ENCODE measurements around the gene ZNF445.

DNA sequence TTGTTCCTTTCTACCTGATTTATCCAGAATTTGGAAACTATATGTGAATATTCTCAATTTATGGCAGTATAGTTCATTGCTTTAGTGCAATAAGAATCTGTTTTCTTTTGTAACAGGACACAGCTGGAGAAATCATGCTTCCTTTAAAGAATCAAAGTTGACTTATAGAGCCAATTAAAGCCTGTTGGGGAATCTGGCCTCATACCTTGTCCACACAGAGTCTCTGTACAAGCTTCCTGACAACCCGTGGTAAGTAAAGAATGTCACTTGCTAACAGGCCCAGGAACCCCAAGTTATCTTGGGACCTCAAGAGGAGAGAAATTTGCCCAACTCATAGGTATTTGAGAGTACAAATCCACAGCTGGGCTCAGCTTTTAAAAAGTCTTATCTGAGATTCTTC lies 10.2 kb downstream of the ZNF445 start:
- TF ChIP-seq POLR2AphosphoS5 (IDR thresholded peaks at IDR 0.05; ENCODE audit: insufficient read depth, low read depth, low read length) (no peak), EZH2 (IDR thresholded peaks at IDR 0.05; ENCODE audit: borderline replicate concordance, low read depth, low read length, severe bottlenecking) (no peak), POLR2A (IDR thresholded peaks at IDR 0.05; ENCODE audit: low read depth, low read length) (no peak)
- TF ChIP-seq, protein P1, sequence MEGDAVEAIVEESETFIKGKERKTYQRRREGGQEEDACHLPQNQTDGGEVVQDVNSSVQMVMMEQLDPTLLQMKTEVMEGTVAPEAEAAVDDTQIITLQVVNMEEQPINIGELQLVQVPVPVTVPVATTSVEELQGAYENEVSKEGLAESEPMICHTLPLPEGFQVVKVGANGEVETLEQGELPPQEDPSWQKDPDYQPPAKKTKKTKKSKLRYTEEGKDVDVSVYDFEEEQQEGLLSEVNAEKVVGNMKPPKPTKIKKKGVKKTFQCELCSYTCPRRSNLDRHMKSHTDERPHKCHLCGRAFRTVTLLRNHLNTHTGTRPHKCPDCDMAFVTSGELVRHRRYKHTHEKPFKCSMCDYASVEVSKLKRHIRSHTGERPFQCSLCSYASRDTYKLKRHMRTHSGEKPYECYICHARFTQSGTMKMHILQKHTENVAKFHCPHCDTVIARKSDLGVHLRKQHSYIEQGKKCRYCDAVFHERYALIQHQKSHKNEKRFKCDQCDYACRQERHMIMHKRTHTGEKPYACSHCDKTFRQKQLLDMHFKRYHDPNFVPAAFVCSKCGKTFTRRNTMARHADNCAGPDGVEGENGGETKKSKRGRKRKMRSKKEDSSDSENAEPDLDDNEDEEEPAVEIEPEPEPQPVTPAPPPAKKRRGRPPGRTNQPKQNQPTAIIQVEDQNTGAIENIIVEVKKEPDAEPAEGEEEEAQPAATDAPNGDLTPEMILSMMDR (IDR thresholded peaks at IDR 0.05; ENCODE audit: extremely low read depth in 1 of 2, insufficient read depth in 1 of 2, low read depth in 1 of 2, low read length in 2 of 2) = no peak

Data from endothelial cell of umbilical vein (primary cell).